IMR-90 (cell line): ENCODE data around the gene CLEC16A. TPM values are rescaled to one million over a fixed set of nuclear protein-coding genes. Genes with fewer than 3 reads are reported as not detected.

Source experiments
- ATAC-seq: fragments of 200-7000 bp; cut with Tn5 transposase; 2 replicates; pipeline ENCODE4 v1.9.1; 2020; ENCODE audit warnings: low read depth, mild to moderate bottlenecking, moderate library complexity
- BruUV-seq: library from RNA; stranded (reverse); fragments of 400-500 nt; replicated peaks from 2 replicates; lab custom pipeline; 2021; lab: Mats Ljungman, UMichigan
- CTCF ChIA-PET: fragments of 300-600 bp; formaldehyde crosslinking; extraction: SDS; loops from one replicate; lab custom pipeline; 2021; ENCODE audit warnings: antibody characterized with exemption; lab: Yijun Ruan, JAX
- POLR2A ChIA-PET: fragments of 300-600 bp; sonication (Branson Sonifier 250); formaldehyde crosslinking; loops from one replicate; lab custom pipeline; 2022; ENCODE audit warnings: antibody characterized with exemption; ENCODE audit not compliant: unreplicated experiment; lab: Charles Lee
- DNase-seq: peaks from one replicate; pipeline ENCODE4 v3.0.0; 2013
- H2AFZ ChIP-seq: replicated peaks from 2 replicates; pipeline ENCODE3; 2013; ENCODE audit warnings: low read length, mild to moderate bottlenecking; ENCODE audit not compliant: poor library complexity
- H2AK5ac ChIP-seq: 2 replicates; pipeline ENCODE4 v1.6.1; 2013; ENCODE audit warnings: low read depth, low read length, inconsistent platforms
- H2AK9ac ChIP-seq: replicated peaks from 2 replicates; pipeline ENCODE3; 2013; ENCODE audit warnings: mild to moderate bottlenecking, low read depth, low read length, moderate library complexity; ENCODE audit not compliant: poor library complexity
- H2BK120ac ChIP-seq: 2 replicates; pipeline ENCODE4 v1.6.1; 2013; ENCODE audit warnings: low read depth, low read length, inconsistent platforms
- H2BK15ac ChIP-seq: 3 replicates; pipeline ENCODE4 v1.6.1; 2013; ENCODE audit warnings: low read depth, low read length, inconsistent platforms
- H2BK20ac ChIP-seq: 2 replicates; pipeline ENCODE4 v1.6.1; 2013; ENCODE audit warnings: low read depth, mild to moderate bottlenecking, inconsistent platforms, low read length, moderate library complexity
- H2BK5ac ChIP-seq: 2 replicates; pipeline ENCODE4 v1.6.1; 2013; ENCODE audit warnings: mild to moderate bottlenecking, low read depth, low read length, inconsistent platforms; ENCODE audit not compliant: poor library complexity, severe bottlenecking
- H3K14ac ChIP-seq: replicated peaks from 2 replicates; pipeline ENCODE4 v1.6.1; 2013; ENCODE audit warnings: low read depth, low read length, inconsistent platforms
- H3K18ac ChIP-seq: 2 replicates; pipeline ENCODE4 v1.6.1; 2013; ENCODE audit warnings: low read depth, low read length, control low read depth
- H3K23ac ChIP-seq: 2 replicates; pipeline ENCODE4 v1.6.1; 2013; ENCODE audit warnings: low read depth, low read length, inconsistent platforms
- H3K27ac ChIP-seq: 2 replicates; pipeline ENCODE4 v1.5.1; 2013; ENCODE audit warnings: mild to moderate bottlenecking, control low read depth, low read length; ENCODE audit not compliant: insufficient read depth
- H3K27me3 ChIP-seq: 2 replicates; pipeline ENCODE4 v1.6.1; 2013; ENCODE audit warnings: low read length; ENCODE audit not compliant: control insufficient read depth, insufficient read depth
- H3K36me3 ChIP-seq: 2 replicates; pipeline ENCODE4 v1.6.1; 2013; ENCODE audit warnings: low read length, mixed read lengths; ENCODE audit not compliant: control insufficient read depth, insufficient read depth
- H3K4ac ChIP-seq: 2 replicates; pipeline ENCODE4 v1.6.1; 2013; ENCODE audit warnings: low read depth, low read length, inconsistent platforms
- H3K4me1 ChIP-seq: 2 replicates; pipeline ENCODE4 v1.6.1; 2013; ENCODE audit warnings: low read length, mixed read lengths; ENCODE audit not compliant: control insufficient read depth, insufficient read depth
- H3K4me2 ChIP-seq: 2 replicates; pipeline ENCODE4 v1.6.1; 2013; ENCODE audit warnings: low read depth, mild to moderate bottlenecking, control low read depth, low read length, moderate library complexity
- H3K4me3 ChIP-seq: 2 replicates; pipeline ENCODE4 v1.5.1; 2013; ENCODE audit warnings: low read depth, mild to moderate bottlenecking, control low read depth, low read length, moderate library complexity; ENCODE audit not compliant: insufficient read depth
- H3K56ac ChIP-seq: 2 replicates; pipeline ENCODE4 v1.6.1; 2013; ENCODE audit warnings: low read length, inconsistent platforms; ENCODE audit not compliant: insufficient read depth; ENCODE audit errors: extremely low read depth
- H3K79me1 ChIP-seq, 2 experiments: 2 replicates each; pipeline ENCODE4 v1.6.1; 2013; ENCODE audit warnings: low read length in 2 of 2, inconsistent platforms in 1 of 2, low read depth in 1 of 2
- H3K9ac ChIP-seq: 2 replicates; pipeline ENCODE4 v1.6.1; 2013; ENCODE audit warnings: low read depth, low read length, control low read depth
- H3K9me1 ChIP-seq: 2 replicates; pipeline ENCODE4 v1.6.1; 2013; ENCODE audit warnings: low read length, inconsistent platforms; ENCODE audit not compliant: insufficient read depth
- H3K9me3 ChIP-seq: 2 replicates; pipeline ENCODE4 v1.6.1; 2013; ENCODE audit warnings: low read length; ENCODE audit not compliant: control insufficient read depth, insufficient read depth
- H4K20me1 ChIP-seq: 2 replicates; pipeline ENCODE4 v1.6.1; 2013; ENCODE audit warnings: low read length, inconsistent platforms; ENCODE audit not compliant: insufficient read depth
- H4K5ac ChIP-seq: 2 replicates; pipeline ENCODE4 v1.6.1; 2013; ENCODE audit warnings: mild to moderate bottlenecking, low read depth, low read length, control low read depth
- H4K8ac ChIP-seq, 2 experiments: 2 replicates each; pipeline ENCODE4 v1.6.1; 2013; ENCODE audit warnings: low read depth in 2 of 2, low read length in 2 of 2, control low read depth in 1 of 2, inconsistent platforms in 1 of 2
- H4K91ac ChIP-seq: 2 replicates; pipeline ENCODE4 v1.6.1; 2013; ENCODE audit warnings: low read depth, low read length, inconsistent platforms; ENCODE audit not compliant: insufficient read depth
- BHLHE40 ChIP-seq: fragments of 150-350 bp; IDR thresholded peaks from 2 replicates; pipeline ENCODE4 v1.6.1; 2016; ENCODE audit warnings: mild to moderate bottlenecking, low read depth, low read length
- CEBPB ChIP-seq: IDR thresholded peaks from 2 replicates; pipeline ENCODE4 v1.6.1; 2012; ENCODE audit warnings: low read depth, low read length, improper control_type of control experiment
- CTCF ChIP-seq: conservative IDR thresholded peaks from 2 replicates; pipeline ENCODE4 v1.5.1; 2012; ENCODE audit warnings: mild to moderate bottlenecking, low read depth, low read length, improper control_type of control experiment
- FOS ChIP-seq: fragments of 150-350 bp; IDR thresholded peaks from 2 replicates; pipeline ENCODE4 v1.6.1; 2016; ENCODE audit warnings: low read depth, low read length
- MAFK ChIP-seq: IDR thresholded peaks from 2 replicates; pipeline ENCODE4 v1.6.1; 2012; ENCODE audit warnings: low read depth, low read length, improper control_type of control experiment
- MAZ ChIP-seq: IDR thresholded peaks from 2 replicates; pipeline ENCODE4 v1.6.1; 2012; ENCODE audit warnings: low read depth, mild to moderate bottlenecking, low read length, improper control_type of control experiment, moderate library complexity, borderline replicate concordance
- MXI1 ChIP-seq: IDR thresholded peaks from 2 replicates; pipeline ENCODE4 v1.6.1; 2012; ENCODE audit warnings: low read depth, mild to moderate bottlenecking, low read length, moderate library complexity, borderline replicate concordance
- NFE2L2 ChIP-seq: fragments of 150-350 bp; IDR thresholded peaks from 2 replicates; pipeline ENCODE4 v1.6.1; 2016; ENCODE audit warnings: low read depth, mild to moderate bottlenecking, low read length
- POLR2A ChIP-seq: IDR thresholded peaks from 2 replicates; pipeline ENCODE4 v1.6.1; 2012; ENCODE audit warnings: mild to moderate bottlenecking, low read depth, low read length
- RAD21 ChIP-seq: IDR thresholded peaks from 2 replicates; pipeline ENCODE4 v1.6.1; 2012; ENCODE audit warnings: low read length, improper control_type of control experiment
- RFX5 ChIP-seq: IDR thresholded peaks from 2 replicates; pipeline ENCODE4 v1.8.0; 2012; ENCODE audit warnings: low read depth, mild to moderate bottlenecking, low read length, moderate library complexity
- SMC3 ChIP-seq: fragments of 150-350 bp; IDR thresholded peaks from 2 replicates; pipeline ENCODE4 v1.6.1; 2016; ENCODE audit warnings: low read depth, mild to moderate bottlenecking, antibody characterized with exemption, low read length, moderate library complexity
- WGBS, 2 experiments: methylation state at CpG; one replicate each; pipeline versions ENCODE4 v1.1.5 to v1.1.7; 2013; ENCODE audit warnings: missing lambda C conversion rate in 2 of 2; ENCODE audit not compliant: insufficient read length in 1 of 2; ENCODE audit errors: extremely low coverage in 2 of 2; 5-methylcytosine and 5-hydroxymethylcytosine counted together
- dilution Hi-C: fragments of 300-500 bp; cut with HindIII; formaldehyde crosslinking; loops from one replicate; pipeline ENCODE4 v1.14.3; 2018; ENCODE audit warnings: low sequenced_read_pairs; ENCODE audit not compliant: unreplicated experiment
- in situ Hi-C: fragments of 300-500 bp; cut with MboI; formaldehyde crosslinking; loops from 3 replicates; pipeline ENCODE4 v1.14.3; 2019; ENCODE audit warnings: low sequenced_read_pairs, inconsistent platforms, mixed read lengths
- intact Hi-C: fragments of 100-400 bp; cut with micrococcal nuclease; formaldehyde crosslinking; loops from 2 replicates; pipeline ENCODE4 v1.10.0; 2022
- polyA plus RNA-seq, 3 experiments: library from polyadenylated mRNA; depleted of rRNA; stranded (reverse); fragments of >200 nt; gene quantifications; 2 replicates each; pipeline ENCODE4 v1.2.3, GENCODE V29; 2012; ENCODE audit warnings: low replicate concordance in 1 of 3
- total RNA-seq: library from RNA; depleted of rRNA; stranded (reverse); fragments of >200 nt; gene quantifications from 2 replicates; pipeline ENCODE4 v1.2.3, GENCODE V29; 2012

Gene CLEC16A
- total and polyA plus RNA-seq, 2 of the 4 experiments (the other 2 are of a cell fraction): 15.9 to 16.5 TPM

DNA sequence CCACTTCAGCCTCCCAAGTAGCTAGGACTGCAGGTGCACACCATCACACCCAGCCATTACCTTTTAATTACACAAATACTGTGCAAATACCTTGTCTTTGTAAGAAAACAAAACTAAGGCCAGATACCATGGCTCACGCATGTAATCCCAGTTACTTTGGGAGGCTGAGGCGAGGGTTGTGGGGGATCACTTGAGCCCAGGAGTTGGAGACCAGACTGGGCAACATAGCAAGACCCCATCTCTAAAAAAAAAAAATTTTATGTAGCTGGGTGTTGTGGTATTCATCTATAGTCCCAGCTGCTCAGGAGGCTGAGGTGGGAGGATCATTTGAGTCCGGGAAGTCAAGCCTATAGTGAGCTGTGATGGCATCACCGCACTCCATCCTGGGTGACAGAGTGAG is 151.6 kb downstream of the CLEC16A start (continued):
- no peak for TF ChIP-seq CTCF
- TF ChIP-seq POLR2A: no peak
- TF ChIP-seq CEBPB: no peak

DNA sequence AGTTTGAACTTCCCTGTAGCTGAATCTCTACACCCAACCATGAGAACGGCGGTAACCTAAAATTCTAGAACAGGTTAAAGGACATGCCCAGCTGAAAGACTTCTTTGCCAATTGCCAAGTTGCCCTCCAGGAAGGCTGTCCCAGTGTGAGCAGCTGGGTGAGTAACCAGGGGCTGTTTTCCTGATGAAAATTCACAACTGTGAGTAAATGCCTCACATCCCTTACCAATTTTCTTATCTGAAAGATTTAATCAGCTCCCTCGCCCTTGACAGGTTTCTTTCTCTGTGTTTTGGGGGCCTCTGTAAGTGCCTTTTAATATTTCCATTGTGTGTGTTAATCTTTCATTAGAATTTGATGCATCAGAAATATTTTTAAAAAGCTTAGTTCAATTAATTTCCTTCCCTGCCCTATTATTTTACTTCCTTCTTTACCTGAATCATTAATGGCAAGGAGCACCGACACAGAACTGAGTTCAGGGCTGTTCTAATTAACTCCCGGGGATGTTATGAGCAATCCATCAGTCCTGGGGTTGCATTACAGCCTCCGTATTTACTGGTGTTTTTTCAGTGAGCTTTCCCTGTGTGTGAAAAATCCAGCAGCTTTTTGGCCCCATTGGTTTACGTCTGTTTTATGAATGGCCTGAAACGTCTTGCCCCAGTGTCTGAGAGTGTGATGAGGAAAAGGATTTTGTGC is 152.9 kb downstream of the CLEC16A start:
- Histone ChIP-seq H3K27ac (no peak overlapping the region), H3K9me3 (no peaks in the 10 kb centered on the region), H2BK5ac (no peak overlapping the region), H2BK15ac (peak overlapping the region; percentile 55; the same call in 2 of the 3 replicates), H2AK5ac (peak overlapping the region; percentile 71; the same call in 1 of the 2 replicates), H3K27me3 (no peaks in the 10 kb centered on the region), H3K9ac (no peak overlapping the region), H3K79me1 (peaks cover 4 to 34% of the 10 kb centered on the region in 2 experiments; a peak in 3 of 4 replicates), H2BK20ac (no peak overlapping the region), H4K5ac (no peak overlapping the region), H2AFZ (no peak overlapping the region), H3K18ac (no peak overlapping the region), H3K14ac (0 out of 2 replicates have a peak overlapping the region, but pooled peaks have one; percentile 21), H3K4me2 (no peak overlapping the region), H3K4ac (peak overlapping the region; percentile 52; the same call in 1 of the 2 replicates), H2BK120ac (peak overlapping the region; percentile 17; the same call in 1 of the 2 replicates), H3K9me1 (peaks cover 38% of the 10 kb centered on the region), H3K36me3 (no peaks in the 10 kb centered on the region), H4K8ac (peak overlapping the region in 1 of 2 experiments; percentile 8; a peak in 1 of 4 replicates), H3K23ac (no peak overlapping the region), H2AK9ac (no peak overlapping the region), H4K91ac (peak overlapping the region; percentile 70; the same call in 1 of the 2 replicates), H3K4me1 (peaks cover 45% of the 10 kb centered on the region), H3K4me3 (no peak overlapping the region), H3K56ac (no peak overlapping the region), H4K20me1 (no peaks in the 10 kb centered on the region)
- CTCF ChIA-PET: interaction anchor here (1.5 kb wide), 1 partner anchor 126 kb away, joined by 4 read pairs; no protein-coding TSS in a partner anchor
- intact Hi-C loops (no loop called here), dilution Hi-C loops (no loop called here), in situ Hi-C loops (loop anchor here (10.0 kb wide), 1 partner anchor 112 kb away; no protein-coding TSS in a partner anchor)
- DNase-seq: no peak
- WGBS, 2 experiments: no CpG with 5 or more reads among the region's 8 CpGs
- ATAC-seq: no peak
- no TSS peak for BruUV-seq
- POLR2A ChIA-PET: no interaction called here
- TF ChIP-seq MXI1: no peak
- no peak for TF ChIP-seq POLR2A
- no peak for TF ChIP-seq RFX5
- TF ChIP-seq RAD21: no peak
- TF ChIP-seq BHLHE40: no peak
- no peak for TF ChIP-seq MAZ
- no peak for TF ChIP-seq MAFK
- no peak for TF ChIP-seq CEBPB
- TF ChIP-seq NFE2L2: no peak
- no peak for TF ChIP-seq SMC3
- no peak for TF ChIP-seq FOS
- TF ChIP-seq CTCF: no peak
